ENCODE results near the gene LRRC4B. TPM values are rescaled to one million over a fixed set of nuclear protein-coding genes. Genes with fewer than 3 reads are reported as not detected.

LRRC4B gene
- polyA plus RNA-seq, 1 of the 3 experiments (the other 2 are of a cell fraction): 6.9 TPM

GRCh38 chr19:50556282-50557008, 11.8 kb downstream of the LRRC4B start:
- Histone ChIP-seq H3K4me1 (ENCODE audit: control insufficient read depth in 1 of 2, insufficient read depth in 2 of 2, low read depth in 1 of 2, low read length in 1 of 2) (peaks cover 0 to 20% of the 10 kb centered on the region in 2 experiments; a peak in 1 of 4 replicates), H2AFZ (ENCODE audit: low read depth) (peak overlapping the region; percentile 72; the same call in 1 of the 2 replicates), H3K27me3 (ENCODE audit: insufficient read depth) (no peaks in the 10 kb centered on the region), H3K79me2 (ENCODE audit: insufficient read depth) (no peaks in the 10 kb centered on the region), H3K4me3 (ENCODE audit: low read depth in 2 of 2, low read length in 1 of 2) (peak overlapping the region; percentile 56 to 60), H3K36me3 (replicated peaks in 1 of 2; ENCODE audit: control insufficient read depth in 1 of 2, insufficient read depth in 2 of 2, low read length in 1 of 2) (no peaks in the 10 kb centered on the region), H3K4me2 (peak overlapping the region; percentile 88), H4K20me1 (ENCODE audit: insufficient read depth) (peaks cover 8% of the 10 kb centered on the region; the same call in 1 of the 2 replicates), H3K27ac (ENCODE audit: low read depth in 2 of 2, low read length in 1 of 2) (peak overlapping the region in 1 of 2 experiments; percentile 59; a peak in 1 of 4 replicates), H3K9ac (no peak overlapping the region), H3F3A (replicated peaks; ENCODE audit: insufficient read depth) (no peaks in the 10 kb centered on the region), H3K9me2 (no peaks in the 10 kb centered on the region), H3K9me3 (no peaks in the 10 kb centered on the region)
- WGBS (ENCODE audit: low lambda C conversion rate): 3% methylated on average over 36 of the region's 39 CpGs
- CTCF ChIA-PET: interaction anchor here (0.6 to 10.3 kb wide), 62 partner anchors 9 to 366 kb away, joined by 3 to 170 read pairs (median 4); partner anchors contain the start of genes ASPDH, C19orf81, JOSD2 and NAPSA
- POLR2A ChIA-PET: no interaction called here
- TF ChIP-seq SIN3A (IDR thresholded peaks at IDR 0.05; ENCODE audit: borderline replicate concordance, low read depth, low read length): no peak
- TF ChIP-seq CTCF (IDR thresholded peaks at IDR 0.05): peak; percentile 98
- TF ChIP-seq CHD2 (IDR thresholded peaks at IDR 0.05; ENCODE audit: low read length, partially characterized antibody): peak; percentile 75
- no peak for TF ChIP-seq YY1 (IDR thresholded peaks at IDR 0.05; ENCODE audit: low read depth)
- TF ChIP-seq RAD21 (IDR thresholded peaks at IDR 0.05; ENCODE audit: low read length): peak; percentile 44
- no peak for TF ChIP-seq RXRA (IDR thresholded peaks at IDR 0.05; ENCODE audit: borderline replicate concordance, low read depth)
- TF ChIP-seq TCF12 (IDR thresholded peaks at IDR 0.05): no peak
- no peak for TF ChIP-seq FOXJ3 (CRISPR knock-in tag; IDR thresholded peaks at IDR 0.05)
- peak; percentile 96 for DNase-seq

DNA sequence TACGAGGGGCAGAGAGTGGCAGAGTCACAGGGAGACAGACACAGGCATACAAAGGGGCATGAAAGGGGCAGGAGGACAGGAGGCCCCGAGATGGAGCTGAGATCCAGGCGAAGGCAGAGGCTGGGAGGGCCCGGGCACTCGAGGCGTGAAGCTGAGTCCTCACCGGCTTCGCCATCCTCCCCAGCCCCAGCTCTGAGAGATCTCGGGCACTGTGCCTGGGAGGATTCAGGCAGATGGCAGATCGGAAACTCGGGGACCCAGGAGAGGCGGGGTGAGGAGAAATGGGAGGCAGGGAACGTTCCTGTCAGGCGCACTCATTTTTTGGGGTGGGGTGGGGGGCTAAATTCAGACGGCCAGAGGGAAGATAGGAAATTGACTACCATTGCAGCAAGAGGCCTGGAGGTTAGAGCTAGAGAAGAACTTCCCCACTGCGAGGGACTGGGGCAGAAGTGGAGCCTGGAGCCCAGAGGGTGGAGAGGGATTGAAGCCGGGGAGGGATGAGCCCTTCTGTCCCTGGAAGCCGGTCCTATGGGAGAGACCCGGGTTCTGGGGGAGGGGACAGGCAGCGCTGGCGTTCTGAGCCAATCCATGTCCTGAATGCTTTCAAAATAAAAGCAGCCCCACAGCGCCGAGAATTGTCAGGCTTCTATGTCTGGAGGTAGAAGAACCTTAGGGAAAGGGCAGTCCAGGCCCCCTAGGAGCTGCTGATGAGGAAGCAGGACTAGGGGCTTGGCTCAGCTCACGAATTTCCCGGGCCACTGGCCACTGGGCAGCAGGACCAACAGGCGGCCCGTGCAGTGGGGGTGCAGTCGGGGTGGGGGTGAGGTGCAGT, 12.6 kb downstream of the LRRC4B start:
- no peaks in the 10 kb centered on the region for H3F3A ChIP-seq (replicated peaks; ENCODE audit: insufficient read depth)
- no peaks in the 10 kb centered on the region for H3K9me2 ChIP-seq
- H3K4me3 ChIP-seq (ENCODE audit: low read depth in 2 of 2, low read length in 1 of 2): no peak overlapping the region
- no peaks in the 10 kb centered on the region for H3K27me3 ChIP-seq (ENCODE audit: insufficient read depth)
- 74% methylated on average over 23 of the region's 28 CpGs for WGBS (ENCODE audit: low lambda C conversion rate)
- ChIA-PET CTCF (interaction anchor here (0.6 to 10.3 kb wide), 52 partner anchors 8 to 237 kb away, joined by 3 to 170 read pairs (median 4); partner anchors contain the start of genes ASPDH, C19orf81, JOSD2 and NAPSA), POLR2A (no interaction called here)
- H3K36me3 ChIP-seq (replicated peaks in 1 of 2; ENCODE audit: control insufficient read depth in 1 of 2, insufficient read depth in 2 of 2, low read length in 1 of 2): no peaks in the 10 kb centered on the region
- H4K20me1 ChIP-seq (ENCODE audit: insufficient read depth): peaks cover 8% of the 10 kb centered on the region; the same call in 1 of the 2 replicates
- H3K27ac ChIP-seq (ENCODE audit: low read depth in 2 of 2, low read length in 1 of 2): no peak overlapping the region; a peak in 1 of 4 replicates
- 0 out of 2 replicates have a peak overlapping the region, but pooled peaks have one; percentile 88 for H3K4me2 ChIP-seq
- no peaks in the 10 kb centered on the region for H3K79me2 ChIP-seq (ENCODE audit: insufficient read depth)
- peaks cover 0 to 20% of the 10 kb centered on the region in 2 experiments; a peak in 1 of 4 replicates for H3K4me1 ChIP-seq (ENCODE audit: control insufficient read depth in 1 of 2, insufficient read depth in 2 of 2, low read depth in 1 of 2, low read length in 1 of 2)
- H3K9ac ChIP-seq: no peak overlapping the region
- H3K9me3 ChIP-seq: no peaks in the 10 kb centered on the region
- peak; percentile 51 for DNase-seq
- no peak overlapping the region for H2AFZ ChIP-seq (ENCODE audit: low read depth)
- TF ChIP-seq ELF1 (IDR thresholded peaks at IDR 0.05): no peak
- TF ChIP-seq TAF1 (IDR thresholded peaks at IDR 0.05; ENCODE audit: borderline replicate concordance, low read depth, low read length): no peak
- no peak for TF ChIP-seq CHD2 (IDR thresholded peaks at IDR 0.05; ENCODE audit: low read length, partially characterized antibody)
- TF ChIP-seq SMC3 (IDR thresholded peaks at IDR 0.05; ENCODE audit: low read depth, low read length): no peak
- no peak for TF ChIP-seq JUND (IDR thresholded peaks at IDR 0.05)
- TF ChIP-seq IRF3 (IDR thresholded peaks at IDR 0.05; ENCODE audit: low read depth, low read length): no peak
- TF ChIP-seq MEF2A (IDR thresholded peaks at IDR 0.05; ENCODE audit: borderline replicate concordance, low read depth): no peak
- TF ChIP-seq FOXM1 (IDR thresholded peaks at IDR 0.05; ENCODE audit: low read depth): no peak
- no peak for TF ChIP-seq NRF1 (IDR thresholded peaks at IDR 0.05; ENCODE audit: low read depth, low read length)
- TF ChIP-seq FOSL2 (IDR thresholded peaks at IDR 0.05; ENCODE audit: borderline replicate concordance, low read depth): no peak
- TF ChIP-seq SIN3A (IDR thresholded peaks at IDR 0.05; ENCODE audit: borderline replicate concordance, low read depth, low read length): no peak

Measured in SK-N-SH (cell line).